GM19395 (cell line): ENCODE data around the gene C1orf35.

ENCODE experiments used
- ATAC-seq: cut with Tn5 transposase; IDR thresholded peaks from one replicate; pipeline ENCODE4 v1.9.1; 2021; ENCODE audit warnings: mild to moderate bottlenecking, moderate library complexity; ENCODE audit not compliant: unreplicated experiment

Gene C1orf35

GRCh38 chr1:228082214-228082917, 20.8 kb downstream of the C1orf35 start, which contains the start of gene ARF1:
ARF1 (plus strand) TSS chr1:228082708; CDS start chr1:228097115, 14,407 bp downstream.
- ATAC-seq, result peak; percentile 73

- ATAC-seq, result peak; percentile 40
Measured at GRCh38 chr1:228081578-228082213, 21.4 kb downstream of the C1orf35 start.

- no peak for ATAC-seq
Measured at GRCh38 chr1:228081144-228081543, 22.0 kb downstream of the C1orf35 start.

- ATAC-seq, result no peak
Measured at GRCh38 chr1:228079601-228080263, 23.4 kb downstream of the C1orf35 start.

- ATAC-seq, result no peak
Measured at GRCh38 chr1:228079013-228079412, 24.1 kb downstream of the C1orf35 start.

- no peak for ATAC-seq
Measured at GRCh38 chr1:228077565-228078330, 25.4 kb downstream of the C1orf35 start.

GRCh38 chr1:228076796-228077430, 26.2 kb downstream of the C1orf35 start:
- ATAC-seq, result no peak

GRCh38 chr1:228075801-228076271, 27.3 kb downstream of the C1orf35 start:
- ATAC-seq, result no peak

- ATAC-seq, result no peak
Measured at GRCh38 chr1:228074954-228075730, 28.0 kb downstream of the C1orf35 start.

GRCh38 chr1:228073857-228074545, 29.1 kb downstream of the C1orf35 start:
- no peak for ATAC-seq

GRCh38 chr1:228073061-228073856, 29.9 kb downstream of the C1orf35 start:
- no peak for ATAC-seq

GRCh38 chr1:228072658-228073043, 30.5 kb downstream of the C1orf35 start:
- ATAC-seq, result no peak

- no peak for ATAC-seq
Measured at GRCh38 chr1:228071839-228072657, 31.1 kb downstream of the C1orf35 start.

- ATAC-seq, result no peak
Measured at GRCh38 chr1:228070851-228071250, 32.3 kb downstream of the C1orf35 start.

GRCh38 chr1:228070173-228070572, 33.0 kb downstream of the C1orf35 start:
- ATAC-seq, result no peak

- no peak for ATAC-seq
Measured at GRCh38 chr1:228068359-228068758, 34.8 kb downstream of the C1orf35 start.

GRCh38 chr1:228066891-228067654, 36.1 kb downstream of the C1orf35 start:
- no peak for ATAC-seq
